Astrocyte of the hippocampus (primary cell): ENCODE data around the gene UBB.

Experiments used
- DNase-seq: peaks from one replicate; pipeline ENCODE4 v3.0.0; 2011; ENCODE audit warnings: low read depth, low spot score

UBB gene

DNA sequence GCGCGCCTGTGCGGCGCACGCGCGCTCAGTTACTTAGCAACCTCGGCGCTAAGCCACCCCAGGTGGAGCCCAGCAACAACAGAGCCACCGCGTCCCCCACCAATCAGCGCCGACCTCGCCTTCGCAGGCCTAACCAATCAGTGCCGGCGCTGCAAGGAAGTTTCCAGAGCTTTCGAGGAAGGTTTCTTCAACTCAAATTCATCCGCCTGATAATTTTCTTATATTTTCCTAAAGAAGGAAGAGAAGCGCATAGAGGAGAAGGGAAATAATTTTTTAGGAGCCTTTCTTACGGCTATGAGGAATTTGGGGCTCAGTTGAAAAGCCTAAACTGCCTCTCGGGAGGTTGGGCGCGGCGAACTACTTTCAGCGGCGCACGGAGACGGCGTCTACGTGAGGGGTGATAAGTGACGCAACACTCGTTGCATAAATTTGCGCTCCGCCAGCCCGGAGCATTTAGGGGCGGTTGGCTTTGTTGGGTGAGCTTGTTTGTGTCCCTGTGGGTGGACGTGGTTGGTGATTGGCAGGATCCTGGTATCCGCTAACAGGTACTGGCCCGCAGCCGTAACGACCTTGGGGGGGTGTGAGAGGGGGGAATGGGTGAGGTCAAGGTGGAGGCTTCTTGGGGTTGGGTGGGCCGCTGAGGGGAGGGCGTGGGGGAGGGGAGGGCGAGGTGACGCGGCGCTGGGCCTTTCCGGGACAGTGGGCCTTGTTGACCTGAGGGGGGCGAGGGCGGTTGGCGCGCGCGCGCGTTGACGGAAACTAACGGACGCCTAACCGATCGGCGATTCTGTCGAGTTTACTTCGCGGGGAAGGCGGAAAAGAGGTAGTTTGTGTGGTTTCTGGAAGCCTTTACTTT, at the start of gene UBB:
UBB (plus strand) TSS at position 452 of the 856 bp plus-strand sequence. CDS start 817 bp downstream, outside the sequence.
- DNase-seq: peak; percentile 99

DNA sequence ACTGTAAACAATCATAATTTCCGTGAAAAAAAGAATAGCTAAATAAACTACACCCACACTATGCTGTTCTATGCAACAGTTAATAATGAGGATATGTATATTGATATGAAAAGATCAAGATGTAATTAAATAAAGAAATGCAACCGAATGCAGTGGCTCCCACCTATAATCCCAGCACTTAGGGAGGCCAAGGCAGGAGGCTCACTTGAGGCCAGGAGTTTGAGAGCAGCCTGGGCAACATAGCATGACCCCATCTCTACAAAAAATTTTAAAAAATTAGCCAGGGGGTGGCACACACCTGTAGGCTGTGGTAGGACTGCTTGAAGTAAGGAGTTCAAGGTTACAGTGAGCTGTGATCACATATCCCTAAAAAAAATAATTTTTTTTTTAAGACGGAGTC, 42.5 kb upstream of the UBB start:
- DNase-seq: no peak

DNA sequence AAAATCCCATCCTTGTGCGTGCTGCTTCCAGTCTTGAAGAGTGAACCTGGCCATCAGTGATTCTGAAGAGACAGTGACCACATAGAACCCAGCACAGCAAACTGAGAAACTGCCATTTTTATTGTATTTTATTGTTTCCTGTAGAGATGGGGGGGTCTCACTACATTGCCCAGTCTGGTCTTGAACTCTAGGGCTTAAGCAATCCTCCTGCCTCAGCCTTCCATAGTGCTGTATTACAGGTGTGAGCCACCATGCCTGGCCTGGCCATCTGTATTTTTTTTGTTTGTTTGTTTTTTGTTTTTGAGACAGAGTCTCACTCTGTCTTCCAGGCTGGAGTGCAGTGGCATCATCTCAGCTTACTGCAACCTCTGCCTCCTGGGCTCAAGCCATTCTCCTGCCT, 41.5 kb upstream of the UBB start:
- no peak for DNase-seq

DNA sequence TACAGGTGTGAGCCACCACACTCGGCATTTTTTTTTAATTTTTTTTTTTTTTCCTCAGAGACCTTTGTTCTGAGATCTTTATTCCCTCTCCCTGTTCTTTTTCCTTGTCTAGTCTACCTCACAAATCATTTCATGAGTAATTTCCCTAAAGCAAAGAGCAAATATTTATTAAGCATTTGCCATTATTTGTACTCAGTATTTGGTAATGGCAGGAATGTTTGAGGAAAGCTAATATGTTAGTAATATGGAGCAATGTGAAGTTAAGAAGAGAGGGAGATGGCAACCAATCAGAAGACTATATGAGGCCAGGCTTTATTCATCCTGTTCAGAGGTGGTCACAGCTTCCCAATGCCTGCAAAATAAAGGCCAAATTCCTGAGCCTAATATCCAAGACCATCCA, 40.9 kb upstream of the UBB start:
- no peak for DNase-seq

DNA sequence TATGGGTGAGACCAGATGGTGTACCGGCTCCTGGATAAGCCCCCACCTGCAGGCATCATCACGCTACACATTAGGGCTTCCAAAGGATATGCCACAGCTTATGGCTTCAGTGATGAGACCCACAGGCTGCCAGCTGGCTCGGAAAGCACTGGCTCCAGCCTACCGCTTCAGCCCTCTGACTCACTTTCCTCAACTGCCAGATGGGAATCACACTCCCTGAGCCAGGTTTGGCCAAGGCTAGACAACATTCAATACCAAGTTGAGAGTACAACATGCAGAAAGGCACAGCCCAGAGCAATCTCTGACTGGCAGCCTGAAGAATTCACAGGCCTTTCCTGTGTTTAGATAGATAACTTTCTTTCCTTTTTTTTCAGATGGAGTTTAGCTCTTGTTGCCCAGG, 37.9 kb upstream of the UBB start:
- DNase-seq: peak; percentile 52

DNA sequence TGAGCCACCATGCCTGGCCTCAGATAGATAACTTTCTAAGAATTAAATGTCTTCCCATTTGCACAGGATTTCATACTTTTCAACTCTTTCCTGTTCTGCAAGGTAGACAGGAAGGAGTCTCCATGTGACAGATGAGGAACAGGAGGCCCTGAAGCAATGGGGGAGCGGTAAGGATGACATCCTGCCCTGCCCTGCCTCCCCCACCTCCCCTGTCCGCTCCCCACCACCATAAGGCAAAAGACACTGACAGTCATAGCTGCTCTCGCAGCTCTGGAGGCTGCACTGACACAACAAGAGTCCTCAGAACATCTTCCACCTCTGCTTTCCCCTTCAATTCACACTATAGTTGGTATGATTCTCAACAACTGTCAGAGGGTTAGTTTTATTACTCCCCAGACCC, 37.3 kb upstream of the UBB start:
- DNase-seq: no peak

DNA sequence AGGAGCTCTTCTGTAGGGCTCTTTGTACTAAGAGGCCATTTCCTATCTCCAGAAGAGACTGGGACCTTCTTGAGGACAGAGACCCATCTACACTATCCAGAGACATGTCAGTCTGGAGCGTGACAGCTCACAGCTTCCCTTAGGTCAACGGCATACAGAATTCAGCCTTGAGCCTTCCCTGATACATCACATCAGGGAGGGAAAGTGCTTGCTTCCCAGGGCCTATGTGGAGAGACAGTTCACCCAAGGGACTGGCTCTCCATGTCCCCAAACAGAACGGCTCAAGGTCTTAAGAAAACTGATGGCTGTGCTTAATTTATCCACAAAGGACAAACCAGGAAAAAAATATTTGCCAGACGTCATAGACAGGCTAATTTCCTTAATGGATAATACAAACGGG, 35.3 kb upstream of the UBB start:
- DNase-seq: no peak

DNA sequence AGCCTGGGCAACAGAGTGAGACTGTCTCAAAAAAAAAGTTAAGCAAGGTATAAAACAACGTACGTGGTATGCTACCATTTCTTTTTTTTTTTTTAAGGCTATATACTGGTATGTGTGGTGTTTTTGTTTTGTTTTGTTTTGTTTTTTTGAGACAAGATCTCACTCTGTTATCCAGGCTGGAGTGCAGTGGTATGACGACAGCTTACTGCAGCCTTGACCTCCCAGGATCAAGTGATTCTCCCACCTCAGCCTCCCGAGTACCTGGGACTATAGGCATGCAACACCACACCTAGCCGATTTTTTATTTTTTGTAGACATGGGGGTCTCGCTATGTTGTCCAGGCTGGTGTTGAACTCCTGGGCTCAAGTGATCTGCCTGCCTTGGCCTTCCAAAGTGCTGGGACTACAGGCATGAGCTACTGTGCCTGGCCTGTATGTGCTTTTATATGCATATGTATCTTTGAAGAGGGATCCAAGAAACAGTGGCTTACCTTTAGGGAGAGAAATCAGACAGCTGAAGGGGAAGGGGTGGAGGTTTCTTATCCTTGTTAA, 34.1 kb upstream of the UBB start:
- no peak for DNase-seq

DNA sequence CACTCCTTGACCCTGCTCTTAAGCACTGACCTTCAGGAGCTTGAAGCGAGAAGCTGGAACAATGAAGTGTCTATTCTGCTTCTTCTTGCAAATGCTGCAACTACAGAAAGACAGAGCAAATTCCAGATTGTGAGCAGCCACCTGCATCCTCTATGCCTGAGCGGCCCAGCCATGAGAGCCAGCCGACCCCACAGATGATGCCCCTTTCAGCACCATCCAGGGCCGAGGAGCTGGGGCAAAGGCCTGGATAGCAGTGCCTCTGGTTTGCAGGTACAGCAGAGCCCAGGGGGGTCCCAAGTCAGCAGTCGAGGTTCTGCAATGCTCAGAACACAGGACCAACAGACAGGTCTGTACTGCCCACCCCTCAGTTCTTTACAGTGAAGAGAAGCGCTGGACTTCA, 32.3 kb upstream of the UBB start:
- no peak for DNase-seq

DNA sequence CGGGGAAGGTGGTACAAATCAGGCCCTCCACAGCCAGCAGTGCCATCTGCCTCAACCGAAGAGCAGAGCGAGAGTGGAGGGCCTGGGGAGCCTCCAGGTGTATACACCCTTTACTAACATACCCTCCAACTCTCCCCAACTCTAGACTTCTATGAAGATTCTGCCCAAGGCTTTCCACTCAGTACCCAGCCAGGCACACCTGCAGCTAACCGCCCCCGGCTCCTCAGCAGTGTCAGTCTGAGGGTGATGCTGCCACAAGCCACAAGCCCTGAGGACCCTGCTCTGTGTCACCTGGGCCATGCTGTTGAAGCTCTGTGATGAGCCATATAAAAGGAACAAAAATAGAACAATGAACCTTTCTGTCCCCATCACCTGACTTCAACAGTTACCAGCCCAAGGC, 31.5 kb upstream of the UBB start:
- DNase-seq: no peak

DNA sequence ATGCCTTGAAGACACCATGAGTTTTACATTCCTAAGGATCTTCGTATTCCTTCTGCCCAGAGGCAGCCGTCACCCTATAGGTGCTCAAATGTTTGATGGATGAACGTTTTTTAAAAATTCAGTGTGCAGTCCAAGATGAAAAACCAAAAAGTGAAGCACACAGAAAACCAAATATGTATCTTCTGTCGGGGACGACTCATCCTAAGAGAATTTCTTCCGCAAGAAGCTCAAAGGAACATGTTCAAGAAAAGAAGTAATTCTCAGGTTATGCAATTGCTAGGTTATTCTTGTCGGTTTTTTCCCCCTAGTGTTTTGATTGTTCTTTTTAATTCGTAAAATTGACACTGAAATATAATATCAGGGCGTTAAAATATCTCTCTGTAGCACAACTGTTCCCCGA, 29.1 kb upstream of the UBB start:
- peak; percentile 28 for DNase-seq

DNA sequence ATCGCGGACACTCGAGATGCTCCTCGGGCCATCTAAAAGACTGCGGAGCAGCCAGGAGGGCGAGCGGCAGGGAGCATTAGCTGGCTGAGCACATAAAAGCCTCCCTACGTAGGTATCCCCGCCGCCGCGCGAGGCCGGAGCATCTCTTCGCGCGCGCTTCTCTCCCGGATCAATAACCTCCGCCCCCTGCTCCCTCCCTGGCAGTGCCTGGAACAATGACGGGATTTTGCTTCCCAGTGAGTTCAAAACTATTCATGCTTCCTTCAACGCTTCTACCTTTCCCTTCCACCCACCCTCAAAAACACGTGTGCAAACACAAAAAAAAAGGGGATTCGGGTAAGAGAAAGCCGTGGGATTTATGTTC, 28.6 kb upstream of the UBB start:
- peak; percentile 66 for DNase-seq

DNA sequence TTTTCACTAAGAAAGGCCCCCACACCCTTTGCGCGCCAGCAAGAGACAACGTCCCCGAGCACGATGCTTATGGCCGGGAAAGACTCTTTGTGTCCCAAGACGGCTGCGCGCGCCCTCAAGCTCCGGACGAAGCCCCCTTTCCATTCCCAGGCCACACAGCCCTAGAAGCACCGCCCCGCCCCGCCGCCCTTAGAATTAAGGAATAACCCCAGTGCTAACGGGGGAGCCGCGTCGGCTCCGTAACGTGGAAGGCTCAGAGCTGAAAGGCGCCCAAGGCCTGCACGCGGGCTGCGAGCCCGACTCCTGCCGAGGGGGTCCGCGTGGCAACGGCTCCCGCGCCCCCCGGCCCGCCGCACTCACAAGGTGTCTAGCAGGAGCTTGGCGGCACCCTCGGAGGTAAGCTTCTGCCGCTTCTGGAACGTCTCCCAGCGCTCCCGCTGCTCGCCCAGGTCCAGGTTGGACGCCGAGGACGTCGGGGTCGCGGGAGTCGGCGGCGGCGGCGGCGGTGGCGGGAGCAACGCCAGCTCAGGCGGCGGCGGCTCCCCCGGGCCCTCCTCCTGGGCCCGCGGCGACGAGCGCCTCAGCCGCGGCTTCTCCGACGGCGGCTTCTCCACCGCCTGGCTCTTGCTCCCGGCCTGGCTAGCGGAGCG, 28.1 kb upstream of the UBB start:
- no peak for DNase-seq

DNA sequence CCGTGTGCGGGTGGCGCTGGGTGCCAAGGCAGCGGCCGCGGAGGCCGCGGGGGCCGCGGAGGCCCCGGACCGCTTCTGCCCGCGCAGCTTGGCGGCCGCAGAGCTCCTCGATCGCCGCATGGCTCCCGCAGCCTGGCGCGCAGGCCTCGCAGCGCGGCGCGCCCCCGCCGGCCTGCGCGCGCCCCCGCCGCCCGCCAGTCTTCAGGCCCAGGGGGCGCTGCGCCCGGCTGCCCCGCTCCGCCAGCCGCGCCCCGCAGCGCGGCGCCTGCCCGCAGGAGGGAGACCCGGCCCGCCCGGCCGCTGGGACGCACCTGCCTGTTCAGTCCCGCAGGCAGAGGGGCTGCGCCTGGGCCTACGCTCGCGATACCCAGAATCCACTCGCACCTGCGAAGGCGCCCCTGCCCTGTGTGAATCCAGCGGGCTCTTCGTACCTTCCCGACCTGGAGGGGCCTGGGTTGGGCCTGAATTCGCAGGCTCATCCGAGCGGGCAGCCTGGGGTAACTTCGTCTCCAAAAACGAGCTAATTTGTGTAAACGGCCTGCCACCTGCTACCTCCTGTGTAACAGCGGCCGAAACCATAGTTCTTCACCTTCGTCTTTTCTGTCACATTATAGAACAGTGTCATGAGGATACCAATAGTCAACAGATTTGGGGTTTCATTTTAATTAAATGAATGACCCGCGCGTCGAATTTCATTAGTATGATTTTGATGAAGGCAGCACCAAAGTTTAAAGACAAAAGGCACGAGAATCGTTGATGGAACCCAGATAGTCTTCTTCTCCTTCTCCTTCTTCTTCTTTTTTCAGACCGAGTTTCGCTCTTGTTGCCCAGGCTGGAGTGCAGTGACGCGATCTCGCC, 27.3 kb upstream of the UBB start, which contains the start of gene CENPV:
CENPV (minus strand) TSS at position 153 of the 858 bp plus-strand sequence; CDS start at position 120, 33 bp downstream.
- peak; percentile 88 for DNase-seq

DNA sequence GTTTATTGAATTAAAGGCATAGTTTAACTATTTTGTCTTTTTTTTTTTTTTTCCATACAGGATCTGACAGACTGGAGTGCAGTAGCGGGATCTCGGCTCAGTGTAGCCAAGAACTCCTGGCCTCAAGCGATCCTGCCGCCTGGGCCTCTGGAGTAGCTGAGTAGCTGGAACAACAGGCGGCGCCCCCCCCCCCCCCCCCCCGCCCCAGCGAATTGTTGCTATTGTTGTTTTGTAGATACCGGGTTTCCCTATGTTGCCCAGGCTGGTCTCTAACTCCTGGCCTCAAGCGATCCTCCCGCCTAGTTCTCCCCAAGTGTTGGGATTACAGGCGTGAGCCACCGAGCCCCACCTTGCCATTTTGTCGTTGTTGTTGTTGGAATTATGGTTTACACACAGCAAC, 26.3 kb upstream of the UBB start:
- no peak for DNase-seq

DNA sequence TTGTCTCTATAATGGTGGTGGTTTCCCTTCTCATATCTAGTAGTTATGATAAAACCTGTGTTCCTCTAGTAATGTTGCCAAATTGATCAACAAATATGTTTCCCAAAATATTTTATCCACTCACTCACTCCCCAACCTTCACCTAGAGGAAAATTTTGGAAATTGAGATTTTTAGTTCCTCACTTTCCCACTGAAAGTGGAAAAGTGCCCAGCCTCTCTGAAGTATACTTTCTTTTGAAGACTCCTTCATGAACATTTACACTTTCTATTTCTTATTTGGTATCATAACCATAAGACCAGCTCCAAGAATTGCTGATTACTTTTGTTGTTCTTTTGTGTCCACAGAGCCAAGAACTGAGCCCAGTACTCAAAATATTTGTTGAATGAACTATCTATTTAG, 22.5 kb upstream of the UBB start:
- no peak for DNase-seq

DNA sequence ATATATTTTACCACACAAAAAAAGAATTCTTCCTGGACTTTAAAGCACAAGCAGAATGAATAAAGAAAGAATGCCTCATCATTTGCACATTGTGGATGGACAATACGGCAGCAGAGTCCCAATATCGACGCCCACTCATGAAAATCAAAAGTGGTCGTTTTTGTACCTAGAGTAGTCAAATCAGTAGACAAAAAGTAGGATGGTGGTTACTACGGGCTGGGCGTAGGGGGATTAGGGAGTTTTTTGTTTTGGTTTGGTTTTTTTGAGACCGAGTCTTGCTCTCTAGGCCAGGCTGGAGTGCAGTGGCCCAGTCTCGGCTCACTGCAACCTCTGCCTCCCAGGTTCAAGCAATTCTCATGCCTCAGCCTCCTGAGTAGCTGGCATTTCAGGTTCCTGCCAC, 19.0 kb upstream of the UBB start:
- DNase-seq: no peak

DNA sequence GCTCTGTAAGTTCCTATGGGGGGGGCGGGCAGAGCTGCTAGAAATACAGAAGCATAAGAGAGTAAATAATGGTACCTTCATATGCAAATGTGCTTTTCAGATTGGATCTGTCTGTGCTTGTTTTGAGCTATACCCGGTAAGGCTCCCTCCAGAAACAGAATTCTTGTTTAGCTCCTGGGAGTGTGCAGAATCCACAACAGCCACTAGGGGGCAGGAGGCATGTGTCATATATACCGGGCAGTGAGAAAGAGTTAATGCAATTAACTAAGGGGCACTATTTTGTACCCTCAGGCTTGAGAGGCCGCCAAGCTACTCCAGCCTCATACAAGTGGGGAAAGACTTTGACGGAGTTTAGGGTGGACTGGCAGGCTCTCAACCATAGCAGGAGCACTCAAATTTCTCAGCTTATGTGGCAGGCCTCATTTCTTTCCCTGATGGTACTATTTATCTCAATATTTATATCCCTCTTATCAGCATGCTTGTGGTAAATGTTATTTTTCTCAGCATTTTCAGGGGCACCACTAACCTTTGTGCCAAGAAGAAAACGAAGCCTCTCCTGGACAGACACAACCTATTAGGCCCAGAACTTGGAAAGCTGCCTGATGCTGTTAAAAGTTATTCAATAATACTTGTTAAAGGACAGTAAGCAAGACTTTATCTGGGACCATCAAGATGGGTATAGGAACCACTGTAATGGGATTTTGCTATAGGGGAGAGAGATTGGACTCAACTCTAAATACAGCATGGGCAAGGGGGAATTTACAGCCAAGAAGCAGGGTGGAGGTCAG, 16.9 kb upstream of the UBB start:
- DNase-seq: peak; percentile 86

DNA sequence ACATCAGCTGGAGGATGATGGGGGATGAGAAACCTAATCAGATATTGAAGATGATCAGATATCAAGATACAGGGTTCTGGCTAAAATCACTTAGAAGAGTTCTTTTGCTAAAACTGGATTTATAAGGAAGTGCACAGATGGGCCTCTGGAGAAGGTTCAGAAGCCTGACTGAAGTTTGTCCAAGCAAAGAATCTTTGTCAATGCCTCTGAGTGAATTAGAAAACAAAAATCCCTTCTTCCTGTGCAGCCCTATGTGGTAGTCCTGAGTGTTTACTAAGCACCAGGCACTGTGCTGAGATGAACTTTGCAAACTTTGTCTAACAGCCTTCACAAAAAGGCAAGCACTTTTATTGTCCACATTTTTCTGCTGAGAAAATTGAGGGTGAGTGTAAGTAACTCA, 16.3 kb upstream of the UBB start:
- no peak for DNase-seq

DNA sequence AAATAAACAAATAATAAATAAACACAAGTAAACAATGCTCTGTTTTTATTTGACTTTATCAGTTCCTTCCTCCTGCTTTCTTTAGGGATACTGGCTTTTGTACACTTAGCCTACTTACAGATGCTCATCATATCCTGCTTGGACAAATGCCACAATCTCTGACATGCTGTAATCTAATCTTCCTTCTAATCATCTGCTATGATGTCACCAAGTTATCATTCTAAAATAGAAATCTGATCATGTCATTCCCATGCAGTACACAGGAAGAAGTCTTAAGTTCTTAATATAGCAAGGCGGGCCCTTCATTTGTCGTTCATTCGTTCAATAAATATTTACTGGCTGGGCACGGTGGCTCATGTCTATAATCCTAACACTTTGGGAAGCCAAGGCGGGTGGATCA, 9.1 kb upstream of the UBB start:
- no peak for DNase-seq
